Neural cell (in vitro differentiated cells): ENCODE data around the gene MEIOC.

Source experiments
- CTCF ChIP-seq: fragments of 450-650 bp; IDR thresholded peaks from 2 replicates; pipeline ENCODE4 v1.5.1; 2014; ENCODE audit warnings: antibody characterized with exemption, mild to moderate bottlenecking, moderate library complexity; ENCODE audit not compliant: poor library complexity, severe bottlenecking
- EP300 ChIP-seq: fragments of 450-650 bp; conservative IDR thresholded peaks from 2 replicates; pipeline ENCODE4 v1.6.1; 2014; ENCODE audit warnings: antibody characterized with exemption, mild to moderate bottlenecking, moderate library complexity; ENCODE audit not compliant: poor library complexity, severe bottlenecking
- EZH2 ChIP-seq: fragments of 200-600, 300-800 bp; shearing (Covaris generic), sonication (generic); IDR thresholded peaks from 2 replicates; pipeline ENCODE4 v1.6.1; 2014; ENCODE audit warnings: antibody characterized with exemption, low read length, borderline replicate concordance, mild to moderate bottlenecking; ENCODE audit not compliant: insufficient read depth, poor library complexity, severe bottlenecking
- POLR2AphosphoS5 ChIP-seq: IDR thresholded peaks from 2 replicates; pipeline ENCODE4 v1.6.1; 2012
- RAD21 ChIP-seq: fragments of 450-650 bp; conservative IDR thresholded peaks from 2 replicates; pipeline ENCODE4 v1.6.1; 2014; ENCODE audit warnings: antibody characterized with exemption, mild to moderate bottlenecking, moderate library complexity
- TAF1 ChIP-seq: IDR thresholded peaks from 2 replicates; pipeline ENCODE4 v1.6.1; 2012; ENCODE audit warnings: low read depth
- TF ChIP-seq, protein P1 (sequence below): IDR thresholded peaks from 2 replicates; pipeline ENCODE4 v1.6.1; 2012; ENCODE audit warnings: borderline replicate concordance

GRCh38 chr17:44629314-44629713 lies 27.0 kb upstream of the MEIOC start:
- TF ChIP-seq CTCF, result no peak
- TF ChIP-seq RAD21, result no peak
- no peak for TF ChIP-seq EZH2
- TF ChIP-seq, protein P1, sequence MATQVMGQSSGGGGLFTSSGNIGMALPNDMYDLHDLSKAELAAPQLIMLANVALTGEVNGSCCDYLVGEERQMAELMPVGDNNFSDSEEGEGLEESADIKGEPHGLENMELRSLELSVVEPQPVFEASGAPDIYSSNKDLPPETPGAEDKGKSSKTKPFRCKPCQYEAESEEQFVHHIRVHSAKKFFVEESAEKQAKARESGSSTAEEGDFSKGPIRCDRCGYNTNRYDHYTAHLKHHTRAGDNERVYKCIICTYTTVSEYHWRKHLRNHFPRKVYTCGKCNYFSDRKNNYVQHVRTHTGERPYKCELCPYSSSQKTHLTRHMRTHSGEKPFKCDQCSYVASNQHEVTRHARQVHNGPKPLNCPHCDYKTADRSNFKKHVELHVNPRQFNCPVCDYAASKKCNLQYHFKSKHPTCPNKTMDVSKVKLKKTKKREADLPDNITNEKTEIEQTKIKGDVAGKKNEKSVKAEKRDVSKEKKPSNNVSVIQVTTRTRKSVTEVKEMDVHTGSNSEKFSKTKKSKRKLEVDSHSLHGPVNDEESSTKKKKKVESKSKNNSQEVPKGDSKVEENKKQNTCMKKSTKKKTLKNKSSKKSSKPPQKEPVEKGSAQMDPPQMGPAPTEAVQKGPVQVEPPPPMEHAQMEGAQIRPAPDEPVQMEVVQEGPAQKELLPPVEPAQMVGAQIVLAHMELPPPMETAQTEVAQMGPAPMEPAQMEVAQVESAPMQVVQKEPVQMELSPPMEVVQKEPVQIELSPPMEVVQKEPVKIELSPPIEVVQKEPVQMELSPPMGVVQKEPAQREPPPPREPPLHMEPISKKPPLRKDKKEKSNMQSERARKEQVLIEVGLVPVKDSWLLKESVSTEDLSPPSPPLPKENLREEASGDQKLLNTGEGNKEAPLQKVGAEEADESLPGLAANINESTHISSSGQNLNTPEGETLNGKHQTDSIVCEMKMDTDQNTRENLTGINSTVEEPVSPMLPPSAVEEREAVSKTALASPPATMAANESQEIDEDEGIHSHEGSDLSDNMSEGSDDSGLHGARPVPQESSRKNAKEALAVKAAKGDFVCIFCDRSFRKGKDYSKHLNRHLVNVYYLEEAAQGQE, result no peak
- TF ChIP-seq POLR2AphosphoS5, result no peak
- TF ChIP-seq EP300, result no peak
- no peak for TF ChIP-seq TAF1
